ENCODE data around the gene GTF2A1.
"Not testable (repeated sequence)": the region's sequence is repeated elsewhere in the genome, so short reads cannot be mapped to it uniquely, and the experiment has no call there.

Gene GTF2A1

GRCh38 chr14:81231540-81231939 is 10.8 kb upstream of the GTF2A1 start:
- no peak for DNase-seq

GRCh38 chr14:81224222-81224621 is 3.5 kb upstream of the GTF2A1 start:
- DNase-seq, result no peak

GRCh38 chr14:81223788-81224187 is 3.0 kb upstream of the GTF2A1 start:
- DNase-seq, result not testable (repeated sequence)

GRCh38 chr14:81222691-81223090 is 1.9 kb upstream of the GTF2A1 start:
- DNase-seq, result no peak

GRCh38 chr14:81222126-81222525 is 1.4 kb upstream of the GTF2A1 start:
- DNase-seq, result no peak

GRCh38 chr14:81221579-81222102 is 882 bp upstream of the GTF2A1 start:
- DNase-seq, result no peak

GRCh38 chr14:81220580-81220829 is 254 bp downstream of the GTF2A1 start:
- no peak for DNase-seq

GRCh38 chr14:81219759-81220579 is 790 bp downstream of the GTF2A1 start:
- peak; percentile 44 for DNase-seq

GRCh38 chr14:81219210-81219758 is 1.5 kb downstream of the GTF2A1 start:
- peak; percentile 48 for DNase-seq

GRCh38 chr14:81211844-81212243 is 8.9 kb downstream of the GTF2A1 start:
- DNase-seq, result no peak

- no peak for DNase-seq
These were observed 11.5 kb downstream of the GTF2A1 start for GRCh38 chr14:81209167-81209836.

- no peak for DNase-seq
These were observed 12.3 kb downstream of the GTF2A1 start for GRCh38 chr14:81208489-81208888.

- no peak for DNase-seq
These were observed 14.6 kb downstream of the GTF2A1 start for GRCh38 chr14:81206115-81206514.

- no peak for DNase-seq
These were observed 15.1 kb downstream of the GTF2A1 start for GRCh38 chr14:81205639-81206038.

GRCh38 chr14:81200054-81200453 is 20.7 kb downstream of the GTF2A1 start:
- no peak for DNase-seq

- no peak for DNase-seq
These were observed 21.7 kb downstream of the GTF2A1 start for GRCh38 chr14:81199084-81199483.

GRCh38 chr14:81198651-81199050 is 22.1 kb downstream of the GTF2A1 start:
- no peak for DNase-seq

- DNase-seq, result no peak
These were observed 26.7 kb downstream of the GTF2A1 start for GRCh38 chr14:81193924-81194633.

- no peak for DNase-seq
These were observed 28.2 kb downstream of the GTF2A1 start for GRCh38 chr14:81192594-81192993.

- no peak for DNase-seq
These were observed 32.8 kb downstream of the GTF2A1 start for GRCh38 chr14:81187832-81188522.

GRCh38 chr14:81179631-81180030 is 41.1 kb downstream of the GTF2A1 start:
- no peak for DNase-seq

GRCh38 chr14:81178063-81178462 is 42.7 kb downstream of the GTF2A1 start:
- no peak for DNase-seq

GRCh38 chr14:81177225-81177624 is 43.5 kb downstream of the GTF2A1 start:
- no peak for DNase-seq
